Measurements from ENCODE around the gene TAPBPL.

- TF ChIP-seq CTCF (IDR thresholded peaks at IDR 0.05) = no peak
- TF ChIP-seq POLR2AphosphoS5 (IDR thresholded peaks at IDR 0.05) = no peak
These were observed 15.7 kb upstream of the TAPBPL start for GRCh38 chr12:6435961-6436715.

Measured in gastroesophageal sphincter (tissue), 3 donors.